NCI-H187 treated with DMSO at 0.1 percent for 48 hours (cell line): ENCODE data around the gene PCDH8.

Experiments
- DNase-seq: peaks from one replicate; lab custom pipeline; 2025; lab: John Stamatoyannopoulos, UW

PCDH8 gene

DNA sequence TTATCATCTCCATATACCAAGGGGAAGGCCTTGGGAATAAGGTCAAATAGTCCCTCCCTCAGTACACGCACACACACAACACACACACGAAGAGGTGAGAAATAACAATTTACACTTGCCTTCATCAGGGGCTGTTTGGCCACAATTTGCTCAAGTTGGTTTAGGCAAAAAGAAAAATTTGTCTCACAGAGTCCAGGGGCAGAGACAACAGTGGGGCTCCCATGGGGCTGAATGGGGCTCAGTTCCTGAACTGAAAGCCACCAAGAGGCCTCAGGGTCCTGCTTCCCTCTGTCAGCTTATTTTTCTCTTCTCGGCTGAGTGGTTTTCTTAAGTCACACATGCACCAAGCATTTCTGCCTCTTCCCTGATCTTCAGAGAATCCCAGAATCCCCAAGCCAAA is 35.5 kb downstream of the PCDH8 start:
- no peak for DNase-seq

DNA sequence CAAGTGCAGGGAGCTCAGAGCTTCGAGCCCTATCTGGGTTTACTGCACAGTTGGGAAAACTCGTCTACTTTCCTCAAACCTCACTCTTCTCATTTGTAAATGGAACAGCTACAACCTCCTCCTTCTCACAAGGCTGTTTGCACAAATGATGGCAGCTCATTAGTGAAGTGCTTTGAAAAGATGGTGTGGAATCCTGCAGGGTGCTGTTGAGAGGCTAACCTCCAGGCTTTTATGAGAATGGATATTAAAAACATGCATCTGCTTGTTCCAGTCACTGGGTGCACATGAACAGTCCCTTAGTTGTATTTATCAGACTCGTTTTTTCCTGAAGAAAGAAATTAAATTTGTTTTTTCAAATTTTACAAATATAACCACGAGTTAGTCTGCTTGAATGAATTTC is 36.6 kb downstream of the PCDH8 start:
- DNase-seq: no peak

DNA sequence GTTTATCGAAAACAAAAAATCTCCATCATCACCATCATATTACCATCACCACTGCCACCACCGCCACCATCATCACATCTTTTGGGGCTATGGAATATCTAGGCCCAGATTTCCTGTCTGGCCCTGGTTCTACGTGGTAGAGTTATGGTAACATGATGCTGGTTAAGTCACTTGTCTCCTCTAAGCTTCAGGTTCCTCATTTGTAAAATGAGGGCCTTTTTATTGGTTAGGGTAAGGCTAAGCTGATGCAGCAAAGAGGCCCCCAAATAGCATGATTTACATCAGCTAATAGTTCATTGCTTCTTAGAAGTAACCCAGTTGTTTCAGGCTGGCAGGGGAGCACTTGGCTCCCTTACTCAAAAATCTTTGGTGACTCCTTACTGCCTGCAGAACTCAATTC is 37.9 kb downstream of the PCDH8 start:
- DNase-seq: no peak

DNA sequence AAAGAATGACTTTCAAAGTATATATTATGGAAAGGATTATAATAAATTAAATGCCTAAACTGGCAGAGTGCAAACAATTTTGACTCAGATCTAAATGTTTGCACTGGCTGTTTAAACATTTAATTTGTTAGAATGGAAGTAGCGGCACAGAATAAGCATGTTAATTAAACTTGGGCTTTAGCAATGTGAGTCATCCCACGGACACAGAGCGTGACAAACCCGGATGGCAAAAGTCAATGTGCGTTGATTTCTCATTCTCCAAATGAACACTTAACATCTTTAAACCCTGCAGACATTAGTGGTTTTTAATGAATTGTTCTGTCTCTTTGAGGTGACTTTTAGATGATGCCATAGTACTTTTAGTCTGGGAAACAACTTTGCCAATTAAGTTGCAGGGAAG is 38.4 kb downstream of the PCDH8 start:
- DNase-seq: no peak

DNA sequence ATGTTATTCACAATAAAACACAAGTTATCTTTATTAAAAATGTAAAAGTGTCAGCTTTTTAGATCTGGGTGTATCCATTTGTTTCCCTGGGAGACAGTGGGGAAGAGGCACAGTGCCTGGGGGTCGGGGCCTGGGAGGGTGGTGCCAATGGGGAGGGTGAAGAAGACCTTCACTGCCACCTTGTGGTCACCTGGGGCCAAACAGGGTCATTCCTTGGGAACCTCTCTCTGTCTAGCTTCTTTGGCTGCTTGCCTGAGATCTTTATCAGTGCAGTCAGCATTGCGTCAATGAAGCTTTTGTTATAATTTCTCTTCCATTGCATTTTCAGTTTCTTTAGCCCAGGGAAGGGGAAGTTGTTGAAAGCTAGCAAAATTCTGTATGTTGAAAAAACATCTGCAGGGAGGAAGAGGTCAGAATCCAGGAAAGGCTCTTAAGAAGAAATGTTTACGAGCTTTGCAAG is 39.1 kb downstream of the PCDH8 start:
- peak; percentile 50 for DNase-seq

DNA sequence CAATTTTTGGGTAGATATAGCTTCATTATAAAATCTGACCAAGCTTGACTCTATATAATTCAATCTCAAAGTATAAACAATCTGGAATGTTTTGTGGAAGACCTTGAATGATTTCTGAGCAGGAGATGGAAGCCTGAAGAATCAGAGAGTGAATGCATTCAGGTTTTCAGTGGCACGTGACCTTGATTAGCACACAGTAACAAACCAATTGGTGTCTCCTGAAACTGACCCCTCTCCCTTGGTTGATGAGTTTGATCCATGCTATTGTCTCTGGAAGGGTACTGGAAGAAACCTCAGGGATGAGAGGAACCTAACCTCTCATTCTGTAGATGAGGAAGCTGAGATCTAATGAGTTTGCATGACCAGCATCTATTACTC is 39.6 kb downstream of the PCDH8 start:
- DNase-seq: no peak

DNA sequence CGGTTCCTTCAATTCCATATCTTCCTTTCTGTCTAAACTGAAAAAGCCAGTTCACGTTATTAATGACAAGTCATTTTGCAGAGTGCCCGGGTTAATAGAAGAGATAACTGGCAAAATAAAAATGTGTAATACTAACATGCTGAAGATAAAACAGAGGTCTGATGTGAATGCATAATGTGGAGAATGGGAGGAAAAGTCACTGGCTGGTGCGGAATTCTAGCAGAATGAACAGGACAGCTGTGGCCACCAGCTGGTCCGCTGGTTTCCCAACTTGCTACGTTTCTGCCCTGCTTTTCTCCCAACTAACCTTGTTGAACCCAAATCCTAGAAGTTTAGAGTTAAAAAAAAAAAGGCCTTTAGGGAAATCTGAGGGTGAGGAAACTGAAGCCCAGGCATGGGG is 42.4 kb downstream of the PCDH8 start:
- DNase-seq: no peak

DNA sequence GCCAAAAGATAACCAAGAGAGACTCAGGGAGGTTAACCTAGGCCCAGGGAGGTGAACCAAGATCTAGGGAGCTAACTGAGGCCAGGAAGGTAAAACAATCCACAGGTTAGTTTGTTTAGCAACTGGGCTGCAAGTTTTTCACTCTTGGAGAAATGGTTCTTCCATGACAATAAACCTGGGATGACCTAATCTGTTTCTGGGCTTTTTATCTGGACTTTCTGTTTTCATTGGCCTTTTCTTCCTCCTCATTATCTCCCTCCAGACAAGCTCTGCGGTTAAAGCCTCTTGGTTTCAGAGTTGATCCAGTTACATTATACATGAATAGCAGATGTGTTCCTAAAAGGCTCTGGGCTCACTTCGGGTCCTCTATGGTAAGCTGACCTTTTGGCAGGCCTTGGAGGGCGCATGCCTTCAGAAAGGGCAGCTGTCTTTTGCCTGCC is 44.2 kb downstream of the PCDH8 start:
- no peak for DNase-seq

DNA sequence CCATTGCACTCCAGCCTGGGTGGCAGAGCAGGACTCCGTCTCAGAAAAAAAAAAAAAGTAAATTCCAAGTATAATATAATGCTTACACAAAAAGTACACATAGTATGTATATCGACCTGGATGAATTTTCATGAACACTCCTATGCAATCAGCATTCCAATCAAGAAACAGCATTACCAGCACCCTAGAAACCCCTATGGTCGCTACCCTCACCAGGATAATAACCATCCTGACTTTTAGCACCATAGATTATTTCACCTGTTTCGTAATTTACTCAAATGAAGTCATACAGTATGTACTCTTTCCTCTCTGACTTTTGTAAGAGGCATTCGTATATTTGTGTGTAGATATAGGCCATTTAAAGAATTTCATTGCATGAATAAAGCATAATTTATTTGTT is 47.6 kb downstream of the PCDH8 start:
- no peak for DNase-seq

DNA sequence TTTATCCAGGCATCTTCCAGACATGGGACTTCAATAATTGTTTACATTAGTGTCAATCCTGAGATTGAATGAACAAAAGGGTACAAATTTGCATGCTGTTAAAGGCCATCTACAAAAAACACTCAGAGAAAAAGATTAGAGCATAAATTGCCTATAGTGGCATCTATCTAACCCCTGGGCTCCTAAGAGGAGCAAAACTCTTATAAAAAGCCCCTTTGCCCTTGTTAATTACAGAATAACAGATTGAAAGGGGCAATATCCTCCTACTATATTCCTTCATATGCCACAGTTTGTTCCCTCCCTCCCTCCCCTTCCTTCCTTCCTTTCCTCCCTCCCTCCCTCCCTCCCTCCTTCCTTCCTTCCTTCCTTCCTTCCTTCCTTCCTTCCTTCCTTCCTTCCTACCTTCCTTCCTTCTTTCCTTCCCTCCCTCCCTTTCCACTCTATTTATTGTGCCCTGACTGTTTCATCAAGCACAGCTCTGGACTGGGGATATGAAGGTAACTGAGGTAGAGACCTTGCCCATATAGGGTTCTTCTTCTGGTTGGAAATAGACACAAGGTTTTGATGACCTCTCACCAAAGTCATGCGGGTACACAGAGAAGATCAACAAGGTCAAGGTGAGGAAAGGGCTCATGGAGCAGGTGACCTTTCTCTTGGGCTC is 49.5 kb downstream of the PCDH8 start:
- no peak for DNase-seq

DNA sequence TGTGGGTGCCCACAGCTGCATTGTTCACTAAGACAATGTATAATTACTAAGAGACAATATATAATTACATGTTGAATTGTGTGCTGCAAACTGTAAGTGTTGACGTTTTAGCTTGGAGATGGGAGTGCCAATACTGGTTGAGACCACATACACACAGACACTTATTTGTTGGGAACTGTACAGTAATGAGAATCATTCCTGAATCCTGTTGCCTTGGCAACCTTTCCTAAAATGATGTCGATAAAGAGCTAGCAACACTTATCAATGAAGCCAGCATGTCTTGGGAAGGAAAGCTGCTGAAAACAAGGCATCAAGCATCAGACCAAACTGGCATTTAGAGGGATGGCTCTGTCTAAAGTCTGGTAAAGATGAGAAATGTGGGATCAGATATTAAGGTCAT is 51.3 kb downstream of the PCDH8 start:
- DNase-seq: no peak

DNA sequence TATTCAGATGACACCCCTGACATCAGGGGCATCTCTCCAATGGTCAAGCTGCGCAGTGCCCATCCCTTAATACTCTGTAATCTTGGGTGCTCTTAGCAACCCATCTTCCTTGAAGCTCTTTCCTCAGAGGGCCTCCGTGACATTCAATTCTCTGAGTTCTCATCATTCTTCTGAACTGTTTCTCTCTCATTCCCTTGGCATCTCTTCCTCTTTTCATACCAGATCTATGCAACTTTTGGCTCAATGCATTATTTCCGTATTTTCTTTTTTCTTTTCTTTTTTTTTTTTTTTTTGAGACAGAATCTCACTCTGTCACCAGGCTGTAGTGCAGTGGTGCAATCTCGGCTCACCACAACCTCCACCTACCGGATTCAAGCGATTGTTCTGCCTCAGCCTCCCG is 53.9 kb downstream of the PCDH8 start:
- no peak for DNase-seq

DNA sequence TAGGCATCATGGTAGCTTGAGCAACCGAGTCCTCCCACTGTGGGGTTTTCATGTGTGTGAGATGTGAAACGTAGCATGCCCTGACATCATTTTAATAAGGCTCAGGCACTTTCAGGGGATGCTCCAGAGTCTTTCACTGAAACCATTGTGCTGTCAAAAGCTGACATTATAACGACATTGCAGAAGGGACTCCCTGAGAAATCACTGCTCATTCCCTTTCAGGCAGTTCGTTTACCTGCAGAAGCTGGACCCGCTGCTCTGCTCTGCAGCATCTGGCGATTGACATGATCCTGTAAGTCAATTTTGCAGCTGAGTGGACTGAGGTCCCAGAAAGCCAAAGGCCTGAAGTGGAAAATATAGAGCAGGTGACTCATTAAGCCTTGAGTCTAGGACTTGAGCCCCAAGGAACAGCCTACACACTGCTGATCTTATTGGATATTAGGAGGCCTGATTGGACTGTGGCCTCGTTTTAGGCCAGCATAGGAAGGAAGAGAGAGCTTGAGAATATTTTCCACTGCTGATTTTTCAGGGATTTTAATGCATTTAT is 54.9 kb downstream of the PCDH8 start:
- no peak for DNase-seq
